ENCODE measurements around the gene DHH.
"Not testable (repeated sequence)": the region's sequence is repeated elsewhere in the genome, so short reads cannot be mapped to it uniquely, and the experiment has no call there.

DHH gene

GRCh38 chr12:49094160-49094974 is at the start of gene DHH:
DHH (minus strand) TSS chr12:49094801; CDS start chr12:49094512, 289 bp downstream.
- TF ChIP-seq CTCF (IDR thresholded peaks at IDR 0.05; ENCODE audit: low read depth, low read length) (no peak), POLR2A (IDR thresholded peaks at IDR 0.05; ENCODE audit: extremely low read depth, insufficient read length) (no peak), MYC (IDR thresholded peaks at IDR 0.05; ENCODE audit: low read depth, low read length) (no peak)
- TF ChIP-seq, protein P1, sequence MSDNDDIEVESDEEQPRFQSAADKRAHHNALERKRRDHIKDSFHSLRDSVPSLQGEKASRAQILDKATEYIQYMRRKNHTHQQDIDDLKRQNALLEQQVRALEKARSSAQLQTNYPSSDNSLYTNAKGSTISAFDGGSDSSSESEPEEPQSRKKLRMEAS (IDR thresholded peaks at IDR 0.05; ENCODE audit: low read depth, low read length) = no peak
- H3K4me3 ChIP-seq (ENCODE audit: low read depth, low read length) = no peak within 1 kb of the TSS
- no peak for DNase-seq (ENCODE audit: low read depth)

DNA sequence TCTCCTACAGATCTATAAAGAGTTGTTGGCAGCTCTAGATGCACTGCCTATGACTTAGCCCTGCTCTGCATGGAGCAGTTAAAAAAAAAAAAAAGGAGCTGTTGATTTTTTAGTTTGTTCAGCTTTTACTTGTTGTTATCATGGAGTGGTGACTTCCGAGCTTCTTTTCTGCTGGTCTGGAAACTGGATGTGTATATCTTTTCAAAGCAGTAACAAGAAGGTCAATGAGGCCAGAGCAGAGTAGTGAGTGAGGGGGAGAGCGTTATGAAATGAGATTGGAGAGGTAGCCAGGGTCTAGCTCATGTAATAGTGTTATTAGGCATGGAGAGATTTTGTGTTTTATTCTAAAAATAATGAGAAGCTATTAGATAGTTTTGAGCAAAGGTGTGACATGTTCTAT is 49.8 kb upstream of the DHH start:
- TF ChIP-seq CTCF (IDR thresholded peaks at IDR 0.05; ENCODE audit: low read depth, low read length) (no peak), MYC (IDR thresholded peaks at IDR 0.05; ENCODE audit: low read depth, low read length) (no peak), POLR2A (IDR thresholded peaks at IDR 0.05; ENCODE audit: extremely low read depth, insufficient read length) (no peak)
- TF ChIP-seq, protein P1 (IDR thresholded peaks at IDR 0.05; ENCODE audit: low read depth, low read length) = no peak
- no peak for DNase-seq (ENCODE audit: low read depth)
- no peak overlapping the region for H3K4me3 ChIP-seq (ENCODE audit: low read depth, low read length)

- TF ChIP-seq POLR2A (IDR thresholded peaks at IDR 0.05; ENCODE audit: extremely low read depth, insufficient read length) = no peak
- TF ChIP-seq CTCF (IDR thresholded peaks at IDR 0.05; ENCODE audit: low read depth, low read length) = no peak
- TF ChIP-seq, protein P1 (IDR thresholded peaks at IDR 0.05; ENCODE audit: low read depth, low read length) = no peak
- TF ChIP-seq MYC (IDR thresholded peaks at IDR 0.05; ENCODE audit: low read depth, low read length) = no peak
- no peak for DNase-seq (ENCODE audit: low read depth)
- H3K4me3 ChIP-seq (ENCODE audit: low read depth, low read length) = no peak overlapping the region
Measured at GRCh38 chr12:49138999-49139398, 44.4 kb upstream of the DHH start.

GRCh38 chr12:49138587-49138986 is 44.0 kb upstream of the DHH start:
- TF ChIP-seq CTCF (IDR thresholded peaks at IDR 0.05; ENCODE audit: low read depth, low read length) (no peak), MYC (IDR thresholded peaks at IDR 0.05; ENCODE audit: low read depth, low read length) (no peak), POLR2A (IDR thresholded peaks at IDR 0.05; ENCODE audit: extremely low read depth, insufficient read length) (no peak)
- TF ChIP-seq, protein P1 (IDR thresholded peaks at IDR 0.05; ENCODE audit: low read depth, low read length) = no peak
- no peak overlapping the region for H3K4me3 ChIP-seq (ENCODE audit: low read depth, low read length)
- DNase-seq (ENCODE audit: low read depth) = peak; percentile 88

DNA sequence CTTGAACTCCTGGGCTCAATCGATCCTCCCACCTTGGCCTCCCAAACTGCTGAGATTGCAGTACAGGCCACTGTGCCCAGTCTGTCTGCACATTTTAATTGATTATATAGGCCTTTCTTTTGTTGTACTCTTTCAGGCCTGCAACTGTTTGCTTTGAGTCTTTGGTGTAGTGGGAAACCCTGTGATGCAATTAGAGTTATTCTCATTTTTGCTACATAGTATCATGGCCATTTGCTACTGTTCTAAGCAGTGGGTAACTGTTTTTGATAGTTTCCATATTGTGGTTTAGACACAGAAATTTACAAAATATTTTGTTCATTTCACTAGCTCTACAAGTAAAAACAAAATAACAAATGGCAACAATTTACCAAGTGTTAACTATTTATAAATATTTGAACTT is 42.9 kb upstream of the DHH start:
- no peak overlapping the region for H3K4me3 ChIP-seq (ENCODE audit: low read depth, low read length)
- DNase-seq (ENCODE audit: low read depth) = no peak
- no peak for TF ChIP-seq CTCF (IDR thresholded peaks at IDR 0.05; ENCODE audit: low read depth, low read length)
- TF ChIP-seq POLR2A (IDR thresholded peaks at IDR 0.05; ENCODE audit: extremely low read depth, insufficient read length) = no peak
- TF ChIP-seq MYC (IDR thresholded peaks at IDR 0.05; ENCODE audit: low read depth, low read length) = no peak
- TF ChIP-seq, protein P1 (IDR thresholded peaks at IDR 0.05; ENCODE audit: low read depth, low read length) = no peak

GRCh38 chr12:49136997-49137396 is 42.4 kb upstream of the DHH start:
- not testable (repeated sequence) for DNase-seq (ENCODE audit: low read depth)

More at GRCh38 chr12:49136997-49137396, 42.4 kb upstream of the DHH start:
- not testable (repeated sequence) for H3K4me3 ChIP-seq (ENCODE audit: low read depth, low read length)

Measured in NB4 (cell line).